Mesendoderm (in vitro differentiated cells): Measurements from ENCODE around the gene DNAJC9.

ENCODE experiments used
- DNase-seq: peaks from one replicate; pipeline ENCODE4 v3.0.0; 2013
- H2AK5ac ChIP-seq: 2 replicates; pipeline ENCODE4 v1.6.1; 2013; ENCODE audit warnings: low read length, inconsistent platforms
- H2BK120ac ChIP-seq: 2 replicates; pipeline ENCODE4 v1.6.1; 2013; ENCODE audit warnings: low read depth, mild to moderate bottlenecking, low read length, moderate library complexity, mixed read lengths
- H2BK15ac ChIP-seq: replicated peaks from 2 replicates; pipeline ENCODE4 v1.6.1; 2013; ENCODE audit warnings: low read depth, mild to moderate bottlenecking, moderate library complexity
- H2BK5ac ChIP-seq: 2 replicates; pipeline ENCODE4 v1.6.1; 2013; ENCODE audit warnings: low read length, inconsistent platforms
- H3K18ac ChIP-seq: 2 replicates; pipeline ENCODE4 v1.6.1; 2013; ENCODE audit warnings: mild to moderate bottlenecking, low read length, mixed read lengths
- H3K23ac ChIP-seq: one replicate; pipeline ENCODE4 v1.6.1; 2013; ENCODE audit warnings: low read length
- H3K27ac ChIP-seq: 2 replicates; pipeline ENCODE4 v1.5.1; 2013; ENCODE audit warnings: low read depth, mild to moderate bottlenecking, inconsistent platforms, low read length, moderate library complexity
- H3K27me3 ChIP-seq: 2 replicates; pipeline ENCODE4 v1.6.1; 2013; ENCODE audit warnings: low read length, control low read depth, mild to moderate bottlenecking, inconsistent platforms; ENCODE audit not compliant: insufficient read depth, poor library complexity
- H3K36me3 ChIP-seq: 2 replicates; pipeline ENCODE4 v1.6.1; 2013; ENCODE audit warnings: low read length, inconsistent platforms; ENCODE audit not compliant: control insufficient read depth, insufficient read depth
- H3K4ac ChIP-seq: one replicate; pipeline ENCODE4 v1.6.1; 2013; ENCODE audit warnings: low read depth, mild to moderate bottlenecking, low read length, moderate library complexity
- H3K4me1 ChIP-seq: 2 replicates; pipeline ENCODE4 v1.6.1; 2013; ENCODE audit warnings: low read depth, low read length, inconsistent platforms; ENCODE audit not compliant: control insufficient read depth
- H3K4me2 ChIP-seq: 2 replicates; pipeline ENCODE4 v1.6.1; 2013; ENCODE audit warnings: low read length
- H3K4me3 ChIP-seq: 2 replicates; pipeline ENCODE4 v1.5.1; 2013; ENCODE audit warnings: mild to moderate bottlenecking, low read length
- H3K56ac ChIP-seq: one replicate; pipeline ENCODE4 v1.6.1; 2013; ENCODE audit warnings: low read length
- H3K79me1 ChIP-seq: 2 replicates; pipeline ENCODE4 v1.6.1; 2013; ENCODE audit warnings: low read length, inconsistent platforms
- H3K79me2 ChIP-seq: 2 replicates; pipeline ENCODE4 v1.6.1; 2013; ENCODE audit warnings: mild to moderate bottlenecking, low read length; ENCODE audit not compliant: control insufficient read depth, insufficient read depth
- H3K9ac ChIP-seq: 2 replicates; pipeline ENCODE4 v1.6.1; 2013; ENCODE audit warnings: low read length, inconsistent platforms
- H4K5ac ChIP-seq: one replicate; pipeline ENCODE4 v1.6.1; 2013; ENCODE audit warnings: low read length
- H4K8ac ChIP-seq: one replicate; pipeline ENCODE4 v1.6.1; 2013; ENCODE audit warnings: low read depth, mild to moderate bottlenecking, control low read depth, low read length, moderate library complexity
- WGBS: extraction: QIAGEN DNeasy Blood & Tissue Kit; methylation state at CpG from one replicate; pipeline ENCODE4 v1.1.7; 2013; ENCODE audit warnings: low lambda C conversion rate, missing lambda C conversion rate; ENCODE audit not compliant: insufficient coverage; ENCODE audit errors: extremely low coverage; 5-methylcytosine and 5-hydroxymethylcytosine counted together

The DNAJC9 gene

DNA sequence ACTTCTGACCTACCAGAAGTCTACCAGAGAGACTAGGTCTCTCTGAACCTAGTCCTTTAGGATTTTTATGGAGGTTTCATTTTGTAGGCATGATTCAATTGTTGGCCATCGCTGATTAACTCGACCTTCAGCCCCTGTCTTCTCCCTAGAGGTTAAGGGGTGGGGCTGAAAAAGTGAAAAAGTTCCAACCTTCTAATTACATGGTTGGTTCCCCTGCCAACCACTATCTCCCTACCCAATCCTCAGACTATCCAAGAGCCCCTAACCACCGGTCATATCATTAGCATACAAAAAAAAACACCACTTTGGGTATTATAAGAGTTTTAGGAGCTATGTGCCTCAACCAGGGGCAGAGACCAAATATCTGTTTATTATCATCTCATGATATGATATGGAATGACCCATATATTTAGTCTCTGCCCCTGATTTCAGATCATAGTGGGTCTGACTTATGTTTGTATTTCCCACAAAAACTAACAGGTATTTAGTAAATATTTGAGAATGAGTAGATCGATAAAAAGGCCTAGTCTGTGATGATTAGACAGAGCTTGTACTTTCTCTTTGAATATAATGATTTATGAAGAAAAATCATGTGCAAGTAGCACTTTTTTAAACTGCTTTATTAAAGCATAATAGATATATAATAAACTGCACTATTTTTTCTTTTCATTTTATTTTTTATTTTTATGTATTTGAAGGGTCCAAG, 35.8 kb downstream of the DNAJC9 start:
- Histone ChIP-seq H3K18ac (no peak overlapping the region), H2BK120ac (no peak overlapping the region), H3K4ac (no peak overlapping the region), H3K56ac (no peak overlapping the region), H3K4me2 (no peak overlapping the region), H3K4me3 (no peak overlapping the region), H3K27ac (no peak overlapping the region), H4K5ac (no peak overlapping the region), H3K79me1 (no peaks in the 10 kb centered on the region), H2BK15ac (no peak overlapping the region), H2BK5ac (no peak overlapping the region), H3K27me3 (no peaks in the 10 kb centered on the region), H3K9ac (no peak overlapping the region), H3K23ac (no peak overlapping the region), H3K79me2 (no peaks in the 10 kb centered on the region), H2AK5ac (no peak overlapping the region), H3K4me1 (no peaks in the 10 kb centered on the region), H4K8ac (no peak overlapping the region), H3K36me3 (no peaks in the 10 kb centered on the region)
- no CpG with 5 or more reads among the region's 4 CpGs for WGBS
- no peak for DNase-seq

DNA sequence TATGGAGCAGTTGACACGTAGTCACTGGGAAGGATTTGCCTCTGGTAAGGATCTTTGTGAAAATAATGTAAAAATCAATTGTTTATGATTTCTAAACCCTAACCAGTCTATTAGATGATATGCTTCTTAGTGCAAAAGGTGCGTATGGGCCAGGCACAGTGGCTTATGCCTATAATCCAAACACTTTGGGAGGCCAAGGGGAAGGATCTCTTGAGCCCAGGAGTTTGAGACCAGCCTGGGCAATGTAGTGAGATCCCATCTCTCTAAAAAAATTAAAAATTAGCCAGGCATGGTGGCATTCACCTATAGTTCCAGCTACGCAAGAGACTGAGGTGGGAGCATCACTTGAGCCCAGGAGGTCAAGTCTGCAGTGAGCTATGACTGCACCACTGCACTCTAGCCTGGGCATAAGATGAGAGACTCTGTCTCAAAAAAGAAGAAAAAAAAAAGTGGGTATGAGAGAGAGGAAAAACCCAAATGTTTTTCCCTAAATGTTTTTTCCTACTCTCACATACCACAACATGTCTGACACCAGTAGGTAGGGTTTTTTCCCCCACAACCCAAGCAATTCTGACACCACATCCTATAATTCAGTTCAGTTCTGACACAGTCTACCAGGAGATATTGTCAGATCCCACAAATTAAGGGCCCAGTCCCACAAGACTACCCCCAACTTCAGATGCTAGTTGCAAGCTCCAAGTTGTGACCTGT, 36.5 kb downstream of the DNAJC9 start:
- no CpG with 5 or more reads among the region's 3 CpGs for WGBS
- H3K27ac ChIP-seq: no peak overlapping the region
- no peak overlapping the region for H3K9ac ChIP-seq
- no peaks in the 10 kb centered on the region for H3K79me1 ChIP-seq
- DNase-seq: no peak
- H2BK120ac ChIP-seq: no peak overlapping the region
- H4K5ac ChIP-seq: no peak overlapping the region
- no peaks in the 10 kb centered on the region for H3K79me2 ChIP-seq
- no peak overlapping the region for H2AK5ac ChIP-seq
- no peak overlapping the region for H2BK15ac ChIP-seq
- no peaks in the 10 kb centered on the region for H3K36me3 ChIP-seq
- no peak overlapping the region for H3K23ac ChIP-seq
- no peak overlapping the region for H3K4me2 ChIP-seq
- H2BK5ac ChIP-seq: no peak overlapping the region
- H3K27me3 ChIP-seq: no peaks in the 10 kb centered on the region
- no peak overlapping the region for H3K56ac ChIP-seq
- no peak overlapping the region for H3K4ac ChIP-seq
- H3K4me1 ChIP-seq: no peaks in the 10 kb centered on the region
- no peak overlapping the region for H4K8ac ChIP-seq
- H3K4me3 ChIP-seq: no peak overlapping the region
- no peak overlapping the region for H3K18ac ChIP-seq

DNA sequence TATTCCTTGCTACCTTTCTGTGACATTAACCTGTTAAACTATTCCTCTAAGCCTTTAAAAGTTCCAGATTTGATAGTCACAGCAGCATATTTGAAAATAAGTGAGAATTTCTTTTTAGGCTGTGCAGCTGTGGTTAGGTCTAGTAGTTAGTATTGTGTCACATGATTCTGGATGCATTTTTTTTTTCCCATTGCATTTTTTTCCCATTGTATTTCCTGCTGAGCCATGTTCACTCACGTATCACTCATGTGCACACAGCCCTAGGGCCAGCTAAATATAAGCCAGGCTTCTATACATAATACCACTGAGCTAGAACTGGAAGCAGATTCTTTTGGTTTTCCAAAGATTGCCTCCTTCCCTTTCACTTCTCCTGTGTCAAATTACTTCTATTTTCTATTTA, 37.4 kb downstream of the DNAJC9 start:
- no peak for DNase-seq

DNA sequence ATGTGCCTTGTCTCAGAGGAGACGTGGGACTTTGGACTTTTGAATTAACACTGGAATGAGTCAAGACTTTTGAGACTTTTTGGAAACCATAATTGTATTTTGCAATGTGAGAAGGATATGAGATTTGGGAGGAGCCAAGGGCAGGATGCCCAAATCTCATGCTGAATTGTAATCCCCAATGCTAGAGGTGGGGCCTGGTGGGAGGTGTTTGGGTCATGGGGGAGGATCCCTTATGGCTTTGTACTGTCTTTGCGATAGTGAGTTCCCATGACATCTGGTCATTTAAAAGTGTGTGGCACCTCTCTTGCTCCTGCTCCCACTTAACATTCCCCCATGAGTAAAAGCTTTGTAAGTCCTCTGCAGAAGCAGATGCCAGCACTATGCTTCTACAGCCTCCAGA, 39.2 kb downstream of the DNAJC9 start:
- H3K27ac ChIP-seq: no peak overlapping the region
- no peak overlapping the region for H3K4me2 ChIP-seq
- no peak overlapping the region for H3K4ac ChIP-seq
- no peaks in the 10 kb centered on the region for H3K36me3 ChIP-seq
- DNase-seq: no peak
- H2AK5ac ChIP-seq: no peak overlapping the region
- no peaks in the 10 kb centered on the region for H3K79me2 ChIP-seq
- no peak overlapping the region for H3K4me3 ChIP-seq
- H3K79me1 ChIP-seq: no peaks in the 10 kb centered on the region
- WGBS: no CpG with 5 or more reads among the region's 2 CpGs
- H3K4me1 ChIP-seq: no peaks in the 10 kb centered on the region
- no peak overlapping the region for H4K8ac ChIP-seq
- H2BK5ac ChIP-seq: no peak overlapping the region
- H4K5ac ChIP-seq: no peak overlapping the region
- H3K23ac ChIP-seq: no peak overlapping the region
- no peak overlapping the region for H3K9ac ChIP-seq
- H3K56ac ChIP-seq: no peak overlapping the region
- no peak overlapping the region for H3K18ac ChIP-seq
- H3K27me3 ChIP-seq: no peaks in the 10 kb centered on the region
- no peak overlapping the region for H2BK120ac ChIP-seq
- no peak overlapping the region for H2BK15ac ChIP-seq

More for the DNA sequence above, 37.4 kb downstream of the DNAJC9 start:
- Histone ChIP-seq H3K4me3 (no peak overlapping the region), H3K9ac (no peak overlapping the region), H2AK5ac (no peak overlapping the region), H3K79me1 (no peaks in the 10 kb centered on the region), H3K56ac (no peak overlapping the region), H3K79me2 (no peaks in the 10 kb centered on the region), H2BK5ac (no peak overlapping the region), H3K4me2 (no peak overlapping the region), H3K27me3 (no peaks in the 10 kb centered on the region), H3K18ac (no peak overlapping the region), H4K8ac (no peak overlapping the region), H3K4ac (no peak overlapping the region), H3K36me3 (no peaks in the 10 kb centered on the region), H3K27ac (no peak overlapping the region), H4K5ac (no peak overlapping the region), H2BK120ac (no peak overlapping the region), H3K4me1 (no peaks in the 10 kb centered on the region), H2BK15ac (no peak overlapping the region), H3K23ac (no peak overlapping the region)
- WGBS: no CpG with 5 or more reads among the region's 1 CpG

DNA sequence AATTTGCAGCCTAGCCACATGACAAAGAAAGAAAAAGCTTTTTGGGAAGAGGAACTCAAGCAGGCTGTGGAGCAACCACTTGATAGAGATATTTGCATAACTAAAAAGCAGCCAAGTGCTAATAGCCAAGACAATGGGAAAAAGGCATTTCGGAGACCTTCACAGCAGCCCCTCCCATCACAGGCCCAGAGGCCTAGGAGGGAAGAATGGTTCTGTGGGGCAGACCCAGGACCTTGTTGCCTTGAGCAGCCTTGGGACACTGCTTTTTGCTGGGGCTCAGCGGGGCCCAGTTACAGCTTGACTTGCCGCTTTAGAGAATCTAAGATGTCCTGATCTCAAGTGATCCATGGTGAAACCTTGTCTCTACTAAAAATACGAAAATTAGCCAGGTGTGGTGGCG, 40.7 kb downstream of the DNAJC9 start:
- no peak overlapping the region for H3K23ac ChIP-seq
- H2AK5ac ChIP-seq: no peak overlapping the region
- H4K5ac ChIP-seq: no peak overlapping the region
- no peak overlapping the region for H3K9ac ChIP-seq
- no CpG with 5 or more reads among the region's 5 CpGs for WGBS
- no peak overlapping the region for H2BK5ac ChIP-seq
- H3K4me2 ChIP-seq: no peak overlapping the region
- no peaks in the 10 kb centered on the region for H3K36me3 ChIP-seq
- H3K27me3 ChIP-seq: no peaks in the 10 kb centered on the region
- no peak overlapping the region for H3K27ac ChIP-seq
- H3K4me1 ChIP-seq: no peaks in the 10 kb centered on the region
- no peak overlapping the region for H3K4ac ChIP-seq
- H3K79me2 ChIP-seq: no peaks in the 10 kb centered on the region
- H2BK15ac ChIP-seq: no peak overlapping the region
- no peak for DNase-seq
- no peaks in the 10 kb centered on the region for H3K79me1 ChIP-seq
- no peak overlapping the region for H2BK120ac ChIP-seq
- H4K8ac ChIP-seq: no peak overlapping the region
- no peak overlapping the region for H3K56ac ChIP-seq
- H3K4me3 ChIP-seq: no peak overlapping the region
- H3K18ac ChIP-seq: no peak overlapping the region
